Neural progenitor cell (in vitro differentiated cells): ENCODE results near the gene ELK1. TPM values are rescaled to one million over a fixed set of nuclear protein-coding genes. Genes with fewer than 3 reads are reported as not detected.

ENCODE experiments used
- DNase-seq: peaks from one replicate; pipeline ENCODE4 v3.0.0-alpha.2; 2016; ENCODE audit warnings: low spot score
- H2AFZ ChIP-seq: fragments of 200-600 bp; sonication (generic); replicated peaks from 2 replicates; pipeline ENCODE4 v1.6.1; 2016; ENCODE audit warnings: antibody characterized with exemption
- H3F3A ChIP-seq: fragments of 200-600 bp; sonication (generic); 2 replicates; pipeline ENCODE4 v1.6.1; 2016; ENCODE audit warnings: antibody characterized with exemption, low read depth
- H3K27ac ChIP-seq: fragments of 200-600 bp; sonication (generic); 2 replicates; pipeline ENCODE4 v1.5.1; 2016; ENCODE audit warnings: mild to moderate bottlenecking
- H3K27me3 ChIP-seq: fragments of 200-600 bp; sonication (generic); 2 replicates; pipeline ENCODE4 v1.6.1; 2016; ENCODE audit warnings: mild to moderate bottlenecking, moderate library complexity
- H3K36me3 ChIP-seq: fragments of 200-600 bp; sonication (generic); 2 replicates; pipeline ENCODE4 v1.5.1; 2016
- H3K4me1 ChIP-seq: fragments of 200-600 bp; sonication (generic); 2 replicates; pipeline ENCODE4 v1.6.1; 2016; ENCODE audit warnings: mixed run types
- H3K4me2 ChIP-seq: fragments of 200-600 bp; sonication (generic); 2 replicates; pipeline ENCODE4 v1.6.1; 2016
- H3K4me3 ChIP-seq: fragments of 200-600 bp; sonication (generic); 2 replicates; pipeline ENCODE4 v1.5.1; 2016
- H3K79me2 ChIP-seq: fragments of 200-600 bp; sonication (generic); 2 replicates; pipeline ENCODE4 v1.6.1; 2016; ENCODE audit warnings: low read depth
- H3K9ac ChIP-seq: fragments of 200-600 bp; sonication (generic); 2 replicates; pipeline ENCODE4 v1.6.1; 2016
- H3K9me3 ChIP-seq: fragments of 200-600 bp; sonication (generic); 2 replicates; pipeline ENCODE4 v1.5.1; 2016; ENCODE audit warnings: low read depth
- H4K20me1 ChIP-seq: fragments of 200-600 bp; sonication (generic); 2 replicates; pipeline ENCODE4 v1.6.1; 2016; ENCODE audit warnings: low read depth
- H3K27ac Mint-ChIP-seq: 3 replicates; pipeline ENCODE4 v1.8.0; 2021; ENCODE audit warnings: mixed read lengths
- H3K27me3 Mint-ChIP-seq: 2 replicates; pipeline ENCODE4 v1.8.0; 2022; ENCODE audit warnings: low read depth, mild to moderate bottlenecking, inconsistent platforms, moderate library complexity, mixed read lengths; ENCODE audit not compliant: insufficient read depth
- H3K36me3 Mint-ChIP-seq: 3 replicates; pipeline ENCODE4 v1.8.0; 2021; ENCODE audit warnings: mixed read lengths
- H3K4me1 Mint-ChIP-seq: 3 replicates; pipeline ENCODE4 v1.8.0; 2021; ENCODE audit warnings: mixed read lengths
- H3K4me3 Mint-ChIP-seq: 3 replicates; pipeline ENCODE4 v1.8.0; 2021; ENCODE audit warnings: mild to moderate bottlenecking, moderate library complexity, mixed read lengths
- H3K9me3 Mint-ChIP-seq: 3 replicates; pipeline ENCODE4 v1.8.0; 2020; ENCODE audit warnings: mixed read lengths
- CTCF ChIP-seq: fragments of 200-600 bp; sonication (generic); IDR thresholded peaks from 2 replicates; pipeline ENCODE4 v1.5.1; 2017; ENCODE audit warnings: antibody characterized with exemption, mild to moderate bottlenecking
- EZH2 ChIP-seq: fragments of 200-600 bp; sonication (generic); IDR thresholded peaks from 2 replicates; pipeline ENCODE4 v1.6.1; 2017; ENCODE audit warnings: antibody characterized with exemption, mild to moderate bottlenecking, moderate library complexity
- EZH2phosphoT487 ChIP-seq: fragments of 200-600 bp; sonication (generic); IDR thresholded peaks from 2 replicates; pipeline ENCODE4 v1.6.1; 2017; ENCODE audit warnings: antibody characterized with exemption
- total RNA-seq: library from RNA; depleted of rRNA; stranded (reverse); fragments of >200 nt; gene quantifications from 2 replicates; pipeline ENCODE4 v1.2.3, GENCODE V29; 2015; ENCODE audit warnings: low replicate concordance

Gene ELK1
- total RNA-seq, 1 donor from 2014 or later, result 16.6 TPM

- no peaks in the 10 kb centered on the region for H3K36me3 ChIP-seq
- Mint-ChIP-seq H3K4me1 (peaks cover 3% of the 10 kb centered on the region), H3K27me3 (peaks cover 27% of the 10 kb centered on the region), H3K4me3 (peak overlapping the region; percentile 78), H3K9me3 (peaks cover 23% of the 10 kb centered on the region), H3K36me3 (no peaks in the 10 kb centered on the region), H3K27ac (no peak overlapping the region)
- no peaks in the 10 kb centered on the region for H3K4me1 ChIP-seq
- DNase-seq, result peak; percentile 90
- H3K79me2 ChIP-seq, result no peaks in the 10 kb centered on the region
- H3K4me2 ChIP-seq, result peak overlapping the region; percentile 71
- H4K20me1 ChIP-seq, result no peaks in the 10 kb centered on the region
- H3K27ac ChIP-seq, result no peak overlapping the region
- H3F3A ChIP-seq, result no peaks in the 10 kb centered on the region
- peak overlapping the region; percentile 34 for H2AFZ ChIP-seq
- no peak overlapping the region for H3K9ac ChIP-seq
- peak overlapping the region; percentile 38 for H3K4me3 ChIP-seq
- H3K27me3 ChIP-seq, result peaks cover 7% of the 10 kb centered on the region
- H3K9me3 ChIP-seq, result no peaks in the 10 kb centered on the region
- no peak for TF ChIP-seq CTCF
- TF ChIP-seq EZH2phosphoT487, result no peak
- no peak for TF ChIP-seq EZH2
Measured at GRCh38 chrX:47623540-47624027, 26.8 kb downstream of the ELK1 start.

GRCh38 chrX:47621851-47622250 is 28.5 kb downstream of the ELK1 start:
- H3K9ac ChIP-seq, result no peak overlapping the region
- Mint-ChIP-seq H3K27ac (no peak overlapping the region), H3K4me3 (no peak overlapping the region), H3K27me3 (peaks cover 29% of the 10 kb centered on the region), H3K36me3 (no peaks in the 10 kb centered on the region), H3K9me3 (peaks cover 20% of the 10 kb centered on the region), H3K4me1 (peaks cover 3% of the 10 kb centered on the region)
- no peak overlapping the region for H3K4me2 ChIP-seq
- TF ChIP-seq CTCF, result no peak
- no peak for TF ChIP-seq EZH2
- no peak for TF ChIP-seq EZH2phosphoT487
- no peak for DNase-seq
- H3K36me3 ChIP-seq, result no peaks in the 10 kb centered on the region
- no peak overlapping the region for H3K27ac ChIP-seq
- no peaks in the 10 kb centered on the region for H3K79me2 ChIP-seq
- H3K27me3 ChIP-seq, result peaks cover 7% of the 10 kb centered on the region
- H3K9me3 ChIP-seq, result no peaks in the 10 kb centered on the region
- H3K4me3 ChIP-seq, result no peak overlapping the region
- no peak overlapping the region for H2AFZ ChIP-seq
- no peaks in the 10 kb centered on the region for H4K20me1 ChIP-seq
- H3K4me1 ChIP-seq, result no peaks in the 10 kb centered on the region
- no peaks in the 10 kb centered on the region for H3F3A ChIP-seq

- no peaks in the 10 kb centered on the region for H3K36me3 ChIP-seq
- no peaks in the 10 kb centered on the region for H3K79me2 ChIP-seq
- peaks cover 7% of the 10 kb centered on the region for H3K27me3 ChIP-seq
- H3K36me3 Mint-ChIP-seq, result no peaks in the 10 kb centered on the region
- H3K4me1 Mint-ChIP-seq, result peaks cover 3% of the 10 kb centered on the region
- no peak for TF ChIP-seq CTCF
- H3K4me1 ChIP-seq, result no peaks in the 10 kb centered on the region
- no peak overlapping the region for H2AFZ ChIP-seq
- no peak for DNase-seq
- no peaks in the 10 kb centered on the region for H3F3A ChIP-seq
- H3K4me3 Mint-ChIP-seq, result peak overlapping the region; percentile 24
- H3K27ac ChIP-seq, result no peak overlapping the region
- H3K9me3 ChIP-seq, result no peaks in the 10 kb centered on the region
- H3K9ac ChIP-seq, result no peak overlapping the region
- no peak overlapping the region for H3K4me3 ChIP-seq
- peak overlapping the region; percentile 49 for H3K4me2 ChIP-seq
- peaks cover 20% of the 10 kb centered on the region for H3K9me3 Mint-ChIP-seq
- H3K27ac Mint-ChIP-seq, result no peak overlapping the region
- no peaks in the 10 kb centered on the region for H4K20me1 ChIP-seq
- H3K27me3 Mint-ChIP-seq, result peaks cover 32% of the 10 kb centered on the region
Measured at GRCh38 chrX:47620303-47620685, 30.1 kb downstream of the ELK1 start.
